SK-N-SH treated with all-trans-retinoic acid at 6 μM for 48 hours (cell line): ENCODE results near the gene KRT78.

ENCODE experiments used
- ZFP3 ChIP-seq: fragments of 250-450 bp; sonication (Bioruptor Pico); IDR thresholded peaks from 2 replicates; pipeline ENCODE4 v1.5.0; 2020; ENCODE audit warnings: mild to moderate bottlenecking, moderate library complexity
- TF ChIP-seq, protein P1 (sequence below): fragments of 250-450 bp; sonication (Bioruptor Pico); IDR thresholded peaks from 2 replicates; pipeline ENCODE4 v1.8.0; 2020; ENCODE audit warnings: mild to moderate bottlenecking, moderate library complexity, borderline replicate concordance

DNA sequence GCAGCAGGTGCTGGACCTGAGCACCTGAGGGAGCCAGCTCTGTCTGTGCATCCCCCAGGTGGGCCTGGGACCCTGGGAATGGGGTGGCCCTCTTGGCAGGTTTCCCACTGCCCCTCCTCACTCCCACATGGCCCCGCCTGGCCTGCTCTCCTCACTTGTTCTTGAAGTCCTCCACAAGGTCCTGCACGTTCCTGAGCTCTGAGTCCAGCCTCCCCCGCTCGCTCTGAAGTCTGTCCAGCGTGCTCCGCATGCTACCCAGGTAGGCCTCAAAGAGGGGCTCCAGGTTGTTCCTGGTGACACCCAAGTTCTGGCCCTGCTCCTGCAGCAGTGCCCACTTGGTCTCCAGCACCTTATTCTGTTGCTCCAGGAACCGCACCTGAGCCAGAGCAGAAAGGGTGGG is 17.5 kb downstream of the KRT78 start:
- TF ChIP-seq, protein P1, sequence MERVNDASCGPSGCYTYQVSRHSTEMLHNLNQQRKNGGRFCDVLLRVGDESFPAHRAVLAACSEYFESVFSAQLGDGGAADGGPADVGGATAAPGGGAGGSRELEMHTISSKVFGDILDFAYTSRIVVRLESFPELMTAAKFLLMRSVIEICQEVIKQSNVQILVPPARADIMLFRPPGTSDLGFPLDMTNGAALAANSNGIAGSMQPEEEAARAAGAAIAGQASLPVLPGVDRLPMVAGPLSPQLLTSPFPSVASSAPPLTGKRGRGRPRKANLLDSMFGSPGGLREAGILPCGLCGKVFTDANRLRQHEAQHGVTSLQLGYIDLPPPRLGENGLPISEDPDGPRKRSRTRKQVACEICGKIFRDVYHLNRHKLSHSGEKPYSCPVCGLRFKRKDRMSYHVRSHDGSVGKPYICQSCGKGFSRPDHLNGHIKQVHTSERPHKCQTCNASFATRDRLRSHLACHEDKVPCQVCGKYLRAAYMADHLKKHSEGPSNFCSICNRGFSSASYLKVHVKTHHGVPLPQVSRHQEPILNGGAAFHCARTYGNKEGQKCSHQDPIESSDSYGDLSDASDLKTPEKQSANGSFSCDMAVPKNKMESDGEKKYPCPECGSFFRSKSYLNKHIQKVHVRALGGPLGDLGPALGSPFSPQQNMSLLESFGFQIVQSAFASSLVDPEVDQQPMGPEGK (CRISPR knock-in tag): no peak
- no peak for TF ChIP-seq ZFP3 (CRISPR knock-in tag)
